ENCODE results near the gene THUMPD1.

DNA sequence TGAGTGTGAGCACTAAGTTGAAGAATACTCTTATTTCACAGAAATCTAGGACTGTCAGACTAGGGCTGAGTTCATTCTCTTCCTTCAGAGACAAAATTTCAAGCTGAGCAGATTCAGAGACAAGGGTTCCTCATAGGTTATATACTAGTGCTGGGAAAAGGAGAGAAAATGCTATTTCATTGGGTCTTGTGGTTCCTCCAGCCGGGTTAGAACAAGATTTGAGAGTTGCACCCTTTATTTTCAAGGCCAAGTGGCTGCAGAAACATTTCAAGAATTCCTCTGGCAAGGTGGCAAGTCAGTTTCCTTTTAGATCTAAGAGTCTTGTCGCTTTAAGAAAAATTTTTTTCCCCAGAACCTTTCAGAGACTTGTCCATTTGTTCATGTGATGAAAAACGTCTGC is 6.8 kb downstream of the THUMPD1 start:
- TF ChIP-seq GATA2 (IDR thresholded peaks at IDR 0.05; ENCODE audit: low read depth, low read length), result no peak
- TF ChIP-seq GATA3 (IDR thresholded peaks at IDR 0.05; ENCODE audit: low read depth, low read length), result no peak

Data from SH-SY5Y (cell line).